HUES64 (cell line): ENCODE measurements around the gene ING5.
"Not testable (repeated sequence)": the region's sequence is repeated elsewhere in the genome, so short reads cannot be mapped to it uniquely, and the experiment has no call there.

ENCODE experiments used
- H3K27ac ChIP-seq: 2 replicates; pipeline ENCODE4 v1.7.0; 2013; ENCODE audit warnings: low read depth, low read length, inconsistent platforms
- H3K27me3 ChIP-seq: 2 replicates; pipeline ENCODE4 v1.6.1; 2013; ENCODE audit warnings: mild to moderate bottlenecking, low read length; ENCODE audit not compliant: insufficient read depth
- H3K36me3 ChIP-seq: 2 replicates; pipeline ENCODE4 v1.6.1; 2013; ENCODE audit warnings: mild to moderate bottlenecking, low read length; ENCODE audit not compliant: insufficient read depth
- H3K4me1 ChIP-seq: 2 replicates; pipeline ENCODE4 v1.6.1; 2013; ENCODE audit warnings: mild to moderate bottlenecking, low read length, moderate library complexity; ENCODE audit not compliant: insufficient read depth
- H3K4me3 ChIP-seq: 2 replicates; pipeline ENCODE4 v1.5.1; 2013; ENCODE audit warnings: mild to moderate bottlenecking, low read length, moderate library complexity
- H3K9ac ChIP-seq: 2 replicates; pipeline ENCODE4 v1.6.1; 2013; ENCODE audit warnings: mild to moderate bottlenecking, low read depth, low read length
- H3K9me3 ChIP-seq: 2 replicates; pipeline ENCODE4 v1.6.1; 2013; ENCODE audit warnings: low read depth, low read length; ENCODE audit not compliant: insufficient read depth
- WGBS: fragments of 150-250, 120-280 bp; methylation state at CpG from one replicate; pipeline ENCODE4 v1.1.7; 2013; ENCODE audit warnings: missing lambda C conversion rate; 5-methylcytosine and 5-hydroxymethylcytosine counted together

The ING5 gene

GRCh38 chr2:241752689-241753276 is 50.9 kb downstream of the ING5 start:
- Histone ChIP-seq H3K27me3 (no peaks in the 10 kb centered on the region), H3K36me3 (peaks cover 15% of the 10 kb centered on the region), H3K4me1 (no peaks in the 10 kb centered on the region), H3K9me3 (no peaks in the 10 kb centered on the region), H3K4me3 (no peak overlapping the region), H3K9ac (no peak overlapping the region), H3K27ac (no peak overlapping the region)
- WGBS, result 93% methylated on average over 21 of the region's 21 CpGs

GRCh38 chr2:241753493-241753892 is 51.7 kb downstream of the ING5 start:
- H3K9me3 ChIP-seq, result no peaks in the 10 kb centered on the region
- 95% methylated on average over 17 of the region's 17 CpGs for WGBS
- no peak overlapping the region for H3K4me3 ChIP-seq
- H3K36me3 ChIP-seq, result peaks cover 17% of the 10 kb centered on the region
- no peaks in the 10 kb centered on the region for H3K27me3 ChIP-seq
- H3K9ac ChIP-seq, result no peak overlapping the region
- no peak overlapping the region for H3K27ac ChIP-seq
- no peaks in the 10 kb centered on the region for H3K4me1 ChIP-seq

GRCh38 chr2:241754042-241754441 is 52.2 kb downstream of the ING5 start:
- Histone ChIP-seq H3K9me3 (no peaks in the 10 kb centered on the region), H3K27me3 (no peaks in the 10 kb centered on the region), H3K27ac (no peak overlapping the region), H3K9ac (no peak overlapping the region), H3K4me1 (no peaks in the 10 kb centered on the region), H3K36me3 (peaks cover 17% of the 10 kb centered on the region), H3K4me3 (no peak overlapping the region)
- 95% methylated on average over 20 of the region's 20 CpGs for WGBS

- no peaks in the 10 kb centered on the region for H3K9me3 ChIP-seq
- peaks cover 20% of the 10 kb centered on the region for H3K36me3 ChIP-seq
- 96% methylated on average over 18 of the region's 18 CpGs for WGBS
- H3K27me3 ChIP-seq, result no peaks in the 10 kb centered on the region
- H3K9ac ChIP-seq, result no peak overlapping the region
- no peaks in the 10 kb centered on the region for H3K4me1 ChIP-seq
- H3K27ac ChIP-seq, result no peak overlapping the region
- no peak overlapping the region for H3K4me3 ChIP-seq
These were observed 53.3 kb downstream of the ING5 start for GRCh38 chr2:241755166-241755565.

GRCh38 chr2:241755777-241756176 is 53.9 kb downstream of the ING5 start:
- peaks cover 22% of the 10 kb centered on the region for H3K36me3 ChIP-seq
- no peak overlapping the region for H3K9ac ChIP-seq
- H3K9me3 ChIP-seq, result peaks cover 2% of the 10 kb centered on the region; the same call in 1 of the 2 replicates
- WGBS, result 96% methylated on average over 27 of the region's 27 CpGs
- H3K27ac ChIP-seq, result no peak overlapping the region
- no peaks in the 10 kb centered on the region for H3K4me1 ChIP-seq
- H3K4me3 ChIP-seq, result no peak overlapping the region
- no peaks in the 10 kb centered on the region for H3K27me3 ChIP-seq

- 97% methylated on average over 19 of the region's 20 CpGs for WGBS
- no peak overlapping the region for H3K9ac ChIP-seq
- H3K36me3 ChIP-seq, result peaks cover 19% of the 10 kb centered on the region
- H3K27me3 ChIP-seq, result no peaks in the 10 kb centered on the region
- peaks cover 2% of the 10 kb centered on the region; the same call in 1 of the 2 replicates for H3K9me3 ChIP-seq
- H3K4me3 ChIP-seq, result no peak overlapping the region
- H3K27ac ChIP-seq, result no peak overlapping the region
- no peaks in the 10 kb centered on the region for H3K4me1 ChIP-seq
These were observed 57.4 kb downstream of the ING5 start for GRCh38 chr2:241759067-241759807.

- H3K9ac ChIP-seq, H3K4me3 ChIP-seq, H3K27me3 ChIP-seq, H3K9me3 ChIP-seq, H3K27ac ChIP-seq, H3K4me1 ChIP-seq: not testable (repeated sequence)
- 93% methylated on average over 8 of the region's 16 CpGs for WGBS
- H3K36me3 ChIP-seq, result peaks cover 19% of the 10 kb centered on the region
These were observed 58.1 kb downstream of the ING5 start for GRCh38 chr2:241759893-241760292.

- no peak overlapping the region for H3K27ac ChIP-seq
- H3K4me1 ChIP-seq, result no peaks in the 10 kb centered on the region
- H3K27me3 ChIP-seq, result no peaks in the 10 kb centered on the region
- peaks cover 2% of the 10 kb centered on the region; the same call in 1 of the 2 replicates for H3K9me3 ChIP-seq
- no peak overlapping the region for H3K4me3 ChIP-seq
- 93% methylated on average over 17 of the region's 17 CpGs for WGBS
- no peak overlapping the region for H3K9ac ChIP-seq
- peaks cover 19% of the 10 kb centered on the region for H3K36me3 ChIP-seq
These were observed 58.5 kb downstream of the ING5 start for GRCh38 chr2:241760301-241760771.

- no peaks in the 10 kb centered on the region for H3K4me1 ChIP-seq
- peaks cover 2% of the 10 kb centered on the region; the same call in 1 of the 2 replicates for H3K9me3 ChIP-seq
- H3K36me3 ChIP-seq, result peaks cover 9% of the 10 kb centered on the region; the same call in 1 of the 2 replicates
- no peaks in the 10 kb centered on the region for H3K27me3 ChIP-seq
- H3K9ac ChIP-seq, result no peak overlapping the region
- 93% methylated on average over 18 of the region's 18 CpGs for WGBS
- H3K4me3 ChIP-seq, result no peak overlapping the region
- no peak overlapping the region for H3K27ac ChIP-seq
These were observed 60.6 kb downstream of the ING5 start for GRCh38 chr2:241762321-241762932.

- whole genome bisulfite sequencing, result 91% methylated on average over 13 of the region's 13 CpGs
- no peak overlapping the region for H3K9ac ChIP-seq
- H3K4me3 ChIP-seq, result no peak overlapping the region
These were observed 61.1 kb downstream of the ING5 start for GRCh38 chr2:241762933-241763369.

More at GRCh38 chr2:241762933-241763369, 61.1 kb downstream of the ING5 start:
- Histone ChIP-seq H3K36me3 (peaks cover 6% of the 10 kb centered on the region; the same call in 1 of the 2 replicates), H3K9me3 (peaks cover 2% of the 10 kb centered on the region; the same call in 1 of the 2 replicates), H3K27ac (no peak overlapping the region), H3K27me3 (no peaks in the 10 kb centered on the region), H3K4me1 (no peaks in the 10 kb centered on the region)
